HL-60 (cell line): ENCODE data around the gene APLNR.

Source experiments
- CTCF ChIP-seq: IDR thresholded peaks from one replicate; pipeline ENCODE4 v1.5.1; 2011; ENCODE audit warnings: low read length, control low read depth, inconsistent platforms; ENCODE audit not compliant: insufficient read depth
- GABPA ChIP-seq: IDR thresholded peaks from 2 replicates; pipeline ENCODE4 v1.6.1; 2012; ENCODE audit warnings: low read depth
- POLR2AphosphoS5 ChIP-seq: IDR thresholded peaks from 2 replicates; pipeline ENCODE4 v1.6.1; 2012; ENCODE audit warnings: low read depth
- REST ChIP-seq: IDR thresholded peaks from 2 replicates; pipeline ENCODE4 v1.6.1; 2012; ENCODE audit warnings: low read depth; ENCODE audit not compliant: insufficient replicate concordance
- SPI1 ChIP-seq: IDR thresholded peaks from 2 replicates; pipeline ENCODE4 v1.6.1; 2012; ENCODE audit warnings: low read depth, mild to moderate bottlenecking, borderline replicate concordance

GRCh38 chr11:57276169-57276970 is 39.3 kb upstream of the APLNR start:
- TF ChIP-seq CTCF (no peak), POLR2AphosphoS5 (no peak), REST (no peak), SPI1 (no peak), GABPA (no peak)
